IMR-90 (cell line): ENCODE measurements around the gene CFAP119. TPM values are rescaled to one million over a fixed set of nuclear protein-coding genes. Genes with fewer than 3 reads are reported as not detected.

Experiments
- ATAC-seq: fragments of 200-7000 bp; cut with Tn5 transposase; 2 replicates; pipeline ENCODE4 v1.9.1; 2020; ENCODE audit warnings: low read depth, mild to moderate bottlenecking, moderate library complexity
- BruUV-seq: library from RNA; stranded (reverse); fragments of 400-500 nt; replicated peaks from 2 replicates; lab custom pipeline; 2021; lab: Mats Ljungman, UMichigan
- CTCF ChIA-PET: fragments of 300-600 bp; formaldehyde crosslinking; extraction: SDS; loops from one replicate; lab custom pipeline; 2021; ENCODE audit warnings: antibody characterized with exemption; lab: Yijun Ruan, JAX
- POLR2A ChIA-PET: fragments of 300-600 bp; sonication (Branson Sonifier 250); formaldehyde crosslinking; loops from one replicate; lab custom pipeline; 2022; ENCODE audit warnings: antibody characterized with exemption; ENCODE audit not compliant: unreplicated experiment; lab: Charles Lee
- DNase-seq: peaks from one replicate; pipeline ENCODE4 v3.0.0; 2013
- H2AFZ ChIP-seq: replicated peaks from 2 replicates; pipeline ENCODE3; 2013; ENCODE audit warnings: low read length, mild to moderate bottlenecking; ENCODE audit not compliant: poor library complexity
- H2AK5ac ChIP-seq: 2 replicates; pipeline ENCODE4 v1.6.1; 2013; ENCODE audit warnings: low read depth, low read length, inconsistent platforms
- H2AK9ac ChIP-seq: replicated peaks from 2 replicates; pipeline ENCODE3; 2013; ENCODE audit warnings: mild to moderate bottlenecking, low read depth, low read length, moderate library complexity; ENCODE audit not compliant: poor library complexity
- H2BK120ac ChIP-seq: 2 replicates; pipeline ENCODE4 v1.6.1; 2013; ENCODE audit warnings: low read depth, low read length, inconsistent platforms
- H2BK15ac ChIP-seq: 3 replicates; pipeline ENCODE4 v1.6.1; 2013; ENCODE audit warnings: low read depth, low read length, inconsistent platforms
- H2BK20ac ChIP-seq: 2 replicates; pipeline ENCODE4 v1.6.1; 2013; ENCODE audit warnings: low read depth, mild to moderate bottlenecking, inconsistent platforms, low read length, moderate library complexity
- H2BK5ac ChIP-seq: 2 replicates; pipeline ENCODE4 v1.6.1; 2013; ENCODE audit warnings: mild to moderate bottlenecking, low read depth, low read length, inconsistent platforms; ENCODE audit not compliant: poor library complexity, severe bottlenecking
- H3K14ac ChIP-seq: replicated peaks from 2 replicates; pipeline ENCODE4 v1.6.1; 2013; ENCODE audit warnings: low read depth, low read length, inconsistent platforms
- H3K18ac ChIP-seq: 2 replicates; pipeline ENCODE4 v1.6.1; 2013; ENCODE audit warnings: low read depth, low read length, control low read depth
- H3K23ac ChIP-seq: 2 replicates; pipeline ENCODE4 v1.6.1; 2013; ENCODE audit warnings: low read depth, low read length, inconsistent platforms
- H3K27ac ChIP-seq: 2 replicates; pipeline ENCODE4 v1.5.1; 2013; ENCODE audit warnings: mild to moderate bottlenecking, control low read depth, low read length; ENCODE audit not compliant: insufficient read depth
- H3K27me3 ChIP-seq: 2 replicates; pipeline ENCODE4 v1.6.1; 2013; ENCODE audit warnings: low read length; ENCODE audit not compliant: control insufficient read depth, insufficient read depth
- H3K36me3 ChIP-seq: 2 replicates; pipeline ENCODE4 v1.6.1; 2013; ENCODE audit warnings: low read length, mixed read lengths; ENCODE audit not compliant: control insufficient read depth, insufficient read depth
- H3K4ac ChIP-seq: 2 replicates; pipeline ENCODE4 v1.6.1; 2013; ENCODE audit warnings: low read depth, low read length, inconsistent platforms
- H3K4me1 ChIP-seq: 2 replicates; pipeline ENCODE4 v1.6.1; 2013; ENCODE audit warnings: low read length, mixed read lengths; ENCODE audit not compliant: control insufficient read depth, insufficient read depth
- H3K4me2 ChIP-seq: 2 replicates; pipeline ENCODE4 v1.6.1; 2013; ENCODE audit warnings: low read depth, mild to moderate bottlenecking, control low read depth, low read length, moderate library complexity
- H3K4me3 ChIP-seq: 2 replicates; pipeline ENCODE4 v1.5.1; 2013; ENCODE audit warnings: low read depth, mild to moderate bottlenecking, control low read depth, low read length, moderate library complexity; ENCODE audit not compliant: insufficient read depth
- H3K56ac ChIP-seq: 2 replicates; pipeline ENCODE4 v1.6.1; 2013; ENCODE audit warnings: low read length, inconsistent platforms; ENCODE audit not compliant: insufficient read depth; ENCODE audit errors: extremely low read depth
- H3K79me1 ChIP-seq, 2 experiments: 2 replicates each; pipeline ENCODE4 v1.6.1; 2013; ENCODE audit warnings: low read length in 2 of 2, inconsistent platforms in 1 of 2, low read depth in 1 of 2
- H3K9ac ChIP-seq: 2 replicates; pipeline ENCODE4 v1.6.1; 2013; ENCODE audit warnings: low read depth, low read length, control low read depth
- H3K9me1 ChIP-seq: 2 replicates; pipeline ENCODE4 v1.6.1; 2013; ENCODE audit warnings: low read length, inconsistent platforms; ENCODE audit not compliant: insufficient read depth
- H3K9me3 ChIP-seq: 2 replicates; pipeline ENCODE4 v1.6.1; 2013; ENCODE audit warnings: low read length; ENCODE audit not compliant: control insufficient read depth, insufficient read depth
- H4K20me1 ChIP-seq: 2 replicates; pipeline ENCODE4 v1.6.1; 2013; ENCODE audit warnings: low read length, inconsistent platforms; ENCODE audit not compliant: insufficient read depth
- H4K5ac ChIP-seq: 2 replicates; pipeline ENCODE4 v1.6.1; 2013; ENCODE audit warnings: mild to moderate bottlenecking, low read depth, low read length, control low read depth
- H4K8ac ChIP-seq, 2 experiments: 2 replicates each; pipeline ENCODE4 v1.6.1; 2013; ENCODE audit warnings: low read depth in 2 of 2, low read length in 2 of 2, control low read depth in 1 of 2, inconsistent platforms in 1 of 2
- H4K91ac ChIP-seq: 2 replicates; pipeline ENCODE4 v1.6.1; 2013; ENCODE audit warnings: low read depth, low read length, inconsistent platforms; ENCODE audit not compliant: insufficient read depth
- BHLHE40 ChIP-seq: fragments of 150-350 bp; IDR thresholded peaks from 2 replicates; pipeline ENCODE4 v1.6.1; 2016; ENCODE audit warnings: mild to moderate bottlenecking, low read depth, low read length
- CEBPB ChIP-seq: IDR thresholded peaks from 2 replicates; pipeline ENCODE4 v1.6.1; 2012; ENCODE audit warnings: low read depth, low read length, improper control_type of control experiment
- POLR2A ChIP-seq: IDR thresholded peaks from 2 replicates; pipeline ENCODE4 v1.6.1; 2012; ENCODE audit warnings: mild to moderate bottlenecking, low read depth, low read length
- RAD21 ChIP-seq: IDR thresholded peaks from 2 replicates; pipeline ENCODE4 v1.6.1; 2012; ENCODE audit warnings: low read length, improper control_type of control experiment
- SMC3 ChIP-seq: fragments of 150-350 bp; IDR thresholded peaks from 2 replicates; pipeline ENCODE4 v1.6.1; 2016; ENCODE audit warnings: low read depth, mild to moderate bottlenecking, antibody characterized with exemption, low read length, moderate library complexity
- WGBS, 2 experiments: methylation state at CpG; one replicate each; pipeline versions ENCODE4 v1.1.5 to v1.1.7; 2013; ENCODE audit warnings: missing lambda C conversion rate in 2 of 2; ENCODE audit not compliant: insufficient read length in 1 of 2; ENCODE audit errors: extremely low coverage in 2 of 2; 5-methylcytosine and 5-hydroxymethylcytosine counted together
- dilution Hi-C: fragments of 300-500 bp; cut with HindIII; formaldehyde crosslinking; loops from one replicate; pipeline ENCODE4 v1.14.3; 2018; ENCODE audit warnings: low sequenced_read_pairs; ENCODE audit not compliant: unreplicated experiment
- in situ Hi-C: fragments of 300-500 bp; cut with MboI; formaldehyde crosslinking; loops from 3 replicates; pipeline ENCODE4 v1.14.3; 2019; ENCODE audit warnings: low sequenced_read_pairs, inconsistent platforms, mixed read lengths
- intact Hi-C: fragments of 100-400 bp; cut with micrococcal nuclease; formaldehyde crosslinking; loops from 2 replicates; pipeline ENCODE4 v1.10.0; 2022
- polyA plus RNA-seq, 3 experiments: library from polyadenylated mRNA; depleted of rRNA; stranded (reverse); fragments of >200 nt; gene quantifications; 2 replicates each; pipeline ENCODE4 v1.2.3, GENCODE V29; 2012; ENCODE audit warnings: low replicate concordance in 1 of 3
- total RNA-seq: library from RNA; depleted of rRNA; stranded (reverse); fragments of >200 nt; gene quantifications from 2 replicates; pipeline ENCODE4 v1.2.3, GENCODE V29; 2012

CFAP119 gene
- total and polyA plus RNA-seq, 2 of the 4 experiments (the other 2 are of a cell fraction): 0.90 to 7.6 TPM

- Histone ChIP-seq H4K20me1 (no peaks in the 10 kb centered on the region), H4K5ac (no peak overlapping the region), H2BK20ac (no peak overlapping the region), H3K23ac (no peak overlapping the region), H3K4me3 (no peak overlapping the region), H3K4me2 (no peak overlapping the region), H3K9me1 (0 out of 2 replicates have a peak, but pooled peaks cover 4% of the 10 kb centered on the region), H2AK9ac (no peak overlapping the region), H3K14ac (no peak overlapping the region), H3K4ac (no peak overlapping the region), H2BK5ac (no peak overlapping the region), H2BK120ac (no peak overlapping the region), H3K9ac (no peak overlapping the region), H3K4me1 (peaks cover 5% of the 10 kb centered on the region), H3K56ac (no peak overlapping the region), H3K18ac (no peak overlapping the region), H4K91ac (no peak overlapping the region), H3K27me3 (no peaks in the 10 kb centered on the region), H2BK15ac (no peak overlapping the region), H3K27ac (no peak overlapping the region), H4K8ac (no peak overlapping the region), H3K79me1 (peaks cover 4 to 22% of the 10 kb centered on the region in 2 experiments), H2AK5ac (no peak overlapping the region), H3K36me3 (peaks cover 37% of the 10 kb centered on the region), H2AFZ (no peak overlapping the region), H3K9me3 (no peaks in the 10 kb centered on the region)
- BruUV-seq: no TSS peak
- DNase-seq (no peak), ATAC-seq (no peak)
- intact Hi-C loops: no loop called here
- dilution Hi-C loops: no loop called here
- WGBS, 2 experiments: 98% methylated on average over 13 of the region's 20 CpGs; no CpG with 5 or more reads in 1 of the 2 experiments
- in situ Hi-C loops: no loop called here
- ChIA-PET POLR2A (no interaction called here), CTCF (no interaction called here)
- no peak for TF ChIP-seq BHLHE40
- TF ChIP-seq SMC3: no peak
- no peak for TF ChIP-seq CEBPB
- no peak for TF ChIP-seq POLR2A
- TF ChIP-seq RAD21: no peak
Observed at GRCh38 chr16:30755955-30756780, 5.7 kb downstream of the CFAP119 start.
